Measurements from ENCODE around the gene TTC28. TPM values are rescaled to one million over a fixed set of nuclear protein-coding genes. Genes with fewer than 3 reads are reported as not detected.

The TTC28 gene
- total and polyA plus RNA-seq, 7 donors = 0.23 to 102 (median 46.1) TPM

GRCh38 chr22:27992294-27993165, 687.1 kb downstream of the TTC28 start:
- no peak overlapping the region for H3K27ac ChIP-seq
- H3K9me3 ChIP-seq = no peaks in the 10 kb centered on the region
- WGBS, 2 donors = 92 to 94% methylated on average over 23 of the region's 23 CpGs
- TF ChIP-seq EP300 (IDR thresholded peaks at IDR 0.05) (no peak), POLR2AphosphoS5 (IDR thresholded peaks at IDR 0.05) (no peak), POLR2A (IDR thresholded peaks at IDR 0.05) (no peak)
- TF ChIP-seq, protein P1, sequence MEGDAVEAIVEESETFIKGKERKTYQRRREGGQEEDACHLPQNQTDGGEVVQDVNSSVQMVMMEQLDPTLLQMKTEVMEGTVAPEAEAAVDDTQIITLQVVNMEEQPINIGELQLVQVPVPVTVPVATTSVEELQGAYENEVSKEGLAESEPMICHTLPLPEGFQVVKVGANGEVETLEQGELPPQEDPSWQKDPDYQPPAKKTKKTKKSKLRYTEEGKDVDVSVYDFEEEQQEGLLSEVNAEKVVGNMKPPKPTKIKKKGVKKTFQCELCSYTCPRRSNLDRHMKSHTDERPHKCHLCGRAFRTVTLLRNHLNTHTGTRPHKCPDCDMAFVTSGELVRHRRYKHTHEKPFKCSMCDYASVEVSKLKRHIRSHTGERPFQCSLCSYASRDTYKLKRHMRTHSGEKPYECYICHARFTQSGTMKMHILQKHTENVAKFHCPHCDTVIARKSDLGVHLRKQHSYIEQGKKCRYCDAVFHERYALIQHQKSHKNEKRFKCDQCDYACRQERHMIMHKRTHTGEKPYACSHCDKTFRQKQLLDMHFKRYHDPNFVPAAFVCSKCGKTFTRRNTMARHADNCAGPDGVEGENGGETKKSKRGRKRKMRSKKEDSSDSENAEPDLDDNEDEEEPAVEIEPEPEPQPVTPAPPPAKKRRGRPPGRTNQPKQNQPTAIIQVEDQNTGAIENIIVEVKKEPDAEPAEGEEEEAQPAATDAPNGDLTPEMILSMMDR (IDR thresholded peaks at IDR 0.05) = no peak
- DNase-seq = peak; percentile 60
- H3K4me1 ChIP-seq = peaks cover 0 to 9% (median 2%) of the 10 kb centered on the region in 4 donors
- H3K4me3 ChIP-seq = no peak overlapping the region
- no peaks in the 10 kb centered on the region for H3K27me3 ChIP-seq
- intact Hi-C loops (cut with DNase I) = no loop called here
- H3K36me3 ChIP-seq = peaks cover 0 to 67% (median 7%) of the 10 kb centered on the region in 4 donors

- Histone ChIP-seq H3K36me3 (peaks cover 0 to 70% (median 7%) of the 10 kb centered on the region in 4 donors), H3K27ac (peak overlapping the region in 3 of 4 donors; percentile 41 to 58 (median 52))
These were observed 687.9 kb downstream of the TTC28 start for GRCh38 chr22:27991586-27992293.

GRCh38 chr22:27990879-27991278, 688.8 kb downstream of the TTC28 start:
- no peak overlapping the region for H3K4me3 ChIP-seq
- WGBS, 2 donors = 71 to 81% methylated on average over 12 of the region's 12 CpGs
- intact Hi-C loops (cut with DNase I) = no loop called here
- no peaks in the 10 kb centered on the region for H3K27me3 ChIP-seq
- TF ChIP-seq POLR2A (IDR thresholded peaks at IDR 0.05) = no peak
- TF ChIP-seq, protein P1 (IDR thresholded peaks at IDR 0.05) = peak in 2 of 4 experiments; percentile 24 to 29
- DNase-seq = peak; percentile 88
- peak overlapping the region; percentile 41 to 63 (median 55) for H3K27ac ChIP-seq
- peaks cover 0 to 75% (median 5%) of the 10 kb centered on the region in 4 donors for H3K36me3 ChIP-seq
- H3K9me3 ChIP-seq = no peaks in the 10 kb centered on the region
- H3K4me1 ChIP-seq = peaks cover 0 to 9% (median 2%) of the 10 kb centered on the region in 4 donors

More at GRCh38 chr22:27991586-27992293, 687.9 kb downstream of the TTC28 start:
- DNase-seq = peak; percentile 33
- WGBS, 2 donors = 79 to 90% methylated on average over 7 of the region's 7 CpGs
- no peak overlapping the region for H3K4me3 ChIP-seq
- TF ChIP-seq POLR2AphosphoS5 (IDR thresholded peaks at IDR 0.05) = no peak
- TF ChIP-seq, protein P1 (IDR thresholded peaks at IDR 0.05) = no peak
- no peak for TF ChIP-seq EP300 (IDR thresholded peaks at IDR 0.05)
- no peak for TF ChIP-seq POLR2A (IDR thresholded peaks at IDR 0.05)
- no peaks in the 10 kb centered on the region for H3K27me3 ChIP-seq
- intact Hi-C loops (cut with DNase I) = no loop called here
- no peaks in the 10 kb centered on the region for H3K9me3 ChIP-seq
- peaks cover 0 to 9% (median 2%) of the 10 kb centered on the region in 4 donors for H3K4me1 ChIP-seq

DNA sequence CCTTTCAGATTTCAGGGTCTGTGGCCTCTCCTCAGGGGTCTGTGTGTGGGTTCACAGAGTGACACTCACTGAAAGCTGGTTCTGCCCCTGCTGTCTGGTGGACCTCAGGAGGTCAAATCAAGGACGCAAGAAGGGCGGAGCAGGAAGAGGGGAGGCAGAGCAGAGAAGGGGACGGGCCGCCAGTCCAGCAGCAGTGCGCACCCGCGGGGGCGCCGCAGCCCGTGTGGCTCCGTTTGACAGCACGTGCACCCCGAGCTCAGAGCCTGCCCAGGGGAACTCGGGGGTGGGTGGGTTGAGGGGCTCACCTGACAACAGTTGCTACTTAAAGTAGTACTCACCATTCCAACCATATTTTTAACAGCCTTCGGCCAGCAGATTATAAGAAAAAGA, 689.2 kb downstream of the TTC28 start:
- Histone ChIP-seq H3K4me3 (no peak overlapping the region), H3K4me1 (peaks cover 0 to 9% (median 2%) of the 10 kb centered on the region in 4 donors), H3K27me3 (no peaks in the 10 kb centered on the region), H3K9me3 (no peaks in the 10 kb centered on the region), H3K27ac (peak overlapping the region; percentile 41 to 63 (median 55)), H3K36me3 (peaks cover 0 to 75% (median 3%) of the 10 kb centered on the region in 4 donors)
- TF ChIP-seq POLR2A (IDR thresholded peaks at IDR 0.05) = no peak
- TF ChIP-seq EP300 (IDR thresholded peaks at IDR 0.05) = no peak
- no peak for TF ChIP-seq POLR2AphosphoS5 (IDR thresholded peaks at IDR 0.05)
- TF ChIP-seq, protein P1 (IDR thresholded peaks at IDR 0.05) = no peak
- 90 to 93% methylated on average over 15 of the region's 15 CpGs for WGBS, 2 donors
- intact Hi-C loops (cut with DNase I) = no loop called here
- peak; percentile 46 for DNase-seq

Data from sigmoid colon (tissue), 7 donors.